Coronary artery (tissue), 2 donors: ENCODE data around the gene PIAS4.
A peak's percentile ranks its signal among the peaks of the same experiment; 100 is the strongest.

Source experiments
- DNase-seq: peaks from one replicate; pipeline ENCODE4 v3.0.0-alpha.2; 2017; ENCODE audit warnings: low spot score
- H3K27ac ChIP-seq, 2 donors: fragments of 200-600 bp; sonication (generic); one replicate each; pipeline ENCODE4 v1.5.1; 2016 to 2019
- H3K4me3 ChIP-seq: fragments of 200-600 bp; sonication (generic); 2 replicates; pipeline ENCODE4 v1.5.1; 2016; ENCODE audit warnings: mild to moderate bottlenecking, moderate library complexity
- CTCF ChIP-seq: fragments of 200-600 bp; sonication (generic); IDR thresholded peaks from one replicate; pipeline ENCODE4 v1.5.1; 2019; ENCODE audit warnings: antibody characterized with exemption

Gene PIAS4

GRCh38 chr19:4054441-4055208 is 47.1 kb downstream of the PIAS4 start:
- Histone ChIP-seq H3K27ac (no peak overlapping the region), H3K4me3 (no peak overlapping the region)
- no peak for DNase-seq
- TF ChIP-seq CTCF, result no peak

GRCh38 chr19:4055209-4055552 is 47.6 kb downstream of the PIAS4 start:
- no peak overlapping the region for H3K4me3 ChIP-seq
- H3K27ac ChIP-seq, result no peak overlapping the region
- DNase-seq, result no peak
- TF ChIP-seq CTCF, result no peak

GRCh38 chr19:4057931-4058692 is 50.6 kb downstream of the PIAS4 start:
- Histone ChIP-seq H3K4me3 (peak overlapping the region; percentile 100), H3K27ac (peak overlapping the region; percentile 95 to 99)
- TF ChIP-seq CTCF, result no peak
- DNase-seq, result peak; percentile 97

GRCh38 chr19:4058693-4059452 is 51.3 kb downstream of the PIAS4 start:
- TF ChIP-seq CTCF, result no peak
- Histone ChIP-seq H3K27ac (peak overlapping the region; percentile 95 to 99), H3K4me3 (peak overlapping the region; percentile 100)
- DNase-seq, result no peak

- Histone ChIP-seq H3K4me3 (peak overlapping the region; percentile 100), H3K27ac (peak overlapping the region; percentile 95 to 99)
- TF ChIP-seq CTCF, result no peak
- DNase-seq, result no peak
These were observed 51.9 kb downstream of the PIAS4 start for GRCh38 chr19:4059453-4059871.

GRCh38 chr19:4059891-4060620 is 52.5 kb downstream of the PIAS4 start:
- DNase-seq, result peak; percentile 77
- Histone ChIP-seq H3K27ac (peak overlapping the region; percentile 95 to 99), H3K4me3 (peak overlapping the region; percentile 100)
- TF ChIP-seq CTCF, result no peak
